Spinal cord (tissue), 10 donors: ENCODE measurements around the gene GSN. TPM values are rescaled to one million over a fixed set of nuclear protein-coding genes. Genes with fewer than 3 reads are reported as not detected.

Experiments used
- DNase-seq, 6 donors: peaks; one replicate each; pipeline versions ENCODE4 v3.0.0 to v3.0.0-alpha.2; 2013 to 2015; ENCODE audit warnings: low spot score in 6 of 6, low read depth in 4 of 6
- H3K27ac ChIP-seq: one replicate; pipeline ENCODE4 v1.5.1; 2013; ENCODE audit warnings: low read depth, low read length, control low read depth
- H3K27me3 ChIP-seq: one replicate; pipeline ENCODE4 v1.6.1; 2013; ENCODE audit warnings: low read length; ENCODE audit not compliant: control insufficient read depth, insufficient read depth
- H3K36me3 ChIP-seq: one replicate; pipeline ENCODE4 v1.6.1; 2013; ENCODE audit warnings: low read length; ENCODE audit not compliant: control insufficient read depth, insufficient read depth
- H3K4me1 ChIP-seq: one replicate; pipeline ENCODE4 v1.6.1; 2013; ENCODE audit warnings: low read length; ENCODE audit not compliant: control insufficient read depth, insufficient read depth
- H3K4me3 ChIP-seq: one replicate; pipeline ENCODE4 v1.5.1; 2013; ENCODE audit warnings: low read depth, low read length, control low read depth
- H3K9me3 ChIP-seq: one replicate; pipeline ENCODE4 v1.6.1; 2013; ENCODE audit warnings: low read length; ENCODE audit not compliant: control insufficient read depth, insufficient read depth
- WGBS: methylation state at CpG from one replicate; pipeline ENCODE4 v1.1.5; 2013; ENCODE audit warnings: missing lambda C conversion rate; ENCODE audit not compliant: insufficient coverage; 5-methylcytosine and 5-hydroxymethylcytosine counted together
- polyA plus RNA-seq, 2 donors: library from polyadenylated mRNA; unstranded; fragments of 120-200 nt; gene quantifications; one replicate each; pipeline ENCODE4 v1.2.1, GENCODE V29; 2013; ENCODE audit not compliant: insufficient read length in 2 of 2
- total RNA-seq, 2 donors: library from RNA; depleted of rRNA in 1 of 2; stranded (reverse); fragments of 120-200 nt in 1 of 2; fragments of >200 nt in 1 of 2; gene quantifications; one replicate each; pipeline versions ENCODE4 v1.2.3 to v1.2.4, GENCODE V29; 2013 to 2014
- donor health status: healthy.

The GSN gene
- total and polyA plus RNA-seq, 4 donors: 91.7 to 342 (median 191) TPM

- peak within 1 kb of the TSS; percentile 81 for H3K4me3 ChIP-seq
- WGBS: under 1% methylated on average over 52 of the region's 52 CpGs
- H3K9me3 ChIP-seq: no peaks in the 10 kb centered on the region
- peaks cover 16% of the 10 kb centered on the region for H3K4me1 ChIP-seq
- H3K36me3 ChIP-seq: no peaks in the 10 kb centered on the region
- H3K27me3 ChIP-seq: no peaks in the 10 kb centered on the region
- peak within 1 kb of the TSS; percentile 88 for H3K27ac ChIP-seq
- peak in 5 of 6 donors; percentile 33 to 87 (median 53) for DNase-seq
These were observed 101.8 kb downstream of the GSN start, which contains the start of gene STOM for GRCh38 chr9:121369595-121370265. Gene STOM (minus strand): TSS chr9:121370250. CDS start chr9:121370187, 63 bp downstream.

- Histone ChIP-seq H3K4me3 (no peak overlapping the region), H3K36me3 (no peaks in the 10 kb centered on the region), H3K27ac (no peak overlapping the region), H3K9me3 (no peaks in the 10 kb centered on the region), H3K4me1 (peaks cover 16% of the 10 kb centered on the region), H3K27me3 (no peaks in the 10 kb centered on the region)
- DNase-seq: no peak
- WGBS: 51% methylated on average over 2 of the region's 4 CpGs
These were observed 103.6 kb downstream of the GSN start for GRCh38 chr9:121371495-121372061.

GRCh38 chr9:121372239-121373010, 104.5 kb downstream of the GSN start:
- H3K4me3 ChIP-seq: no peak overlapping the region
- H3K27me3 ChIP-seq: no peaks in the 10 kb centered on the region
- H3K9me3 ChIP-seq: no peaks in the 10 kb centered on the region
- no peaks in the 10 kb centered on the region for H3K36me3 ChIP-seq
- 76% methylated on average over 4 of the region's 6 CpGs for WGBS
- H3K4me1 ChIP-seq: peaks cover 16% of the 10 kb centered on the region
- no peak for DNase-seq
- no peak overlapping the region for H3K27ac ChIP-seq

GRCh38 chr9:121373011-121373729, 105.2 kb downstream of the GSN start:
- no peak overlapping the region for H3K27ac ChIP-seq
- H3K9me3 ChIP-seq: no peaks in the 10 kb centered on the region
- DNase-seq: no peak
- H3K36me3 ChIP-seq: no peaks in the 10 kb centered on the region
- peaks cover 16% of the 10 kb centered on the region for H3K4me1 ChIP-seq
- 80% methylated on average over 2 of the region's 5 CpGs for WGBS
- H3K4me3 ChIP-seq: no peak overlapping the region
- H3K27me3 ChIP-seq: no peaks in the 10 kb centered on the region

- Histone ChIP-seq H3K36me3 (no peaks in the 10 kb centered on the region), H3K4me1 (no peaks in the 10 kb centered on the region), H3K9me3 (no peaks in the 10 kb centered on the region), H3K27me3 (no peaks in the 10 kb centered on the region), H3K27ac (no peak overlapping the region), H3K4me3 (no peak overlapping the region)
- DNase-seq: peak in 1 of 6 donors; percentile 57
- no CpG with 5 or more reads among the region's 4 CpGs for WGBS
These were observed 108.4 kb downstream of the GSN start for GRCh38 chr9:121376214-121376830.

- Histone ChIP-seq H3K27ac (no peak overlapping the region), H3K9me3 (no peaks in the 10 kb centered on the region), H3K36me3 (no peaks in the 10 kb centered on the region), H3K4me3 (no peak overlapping the region), H3K27me3 (no peaks in the 10 kb centered on the region), H3K4me1 (no peaks in the 10 kb centered on the region)
- DNase-seq: no peak
These were observed 112.9 kb downstream of the GSN start for GRCh38 chr9:121380846-121381245.

Other genes with a start within 250 kb of the GSN start
- 1 to 10 TPM; 9.1 to 9.7 TPM for gene C5, start 217.9 kb upstream of the GSN start, total RNA-seq
- gene C5, start 217.9 kb upstream of the GSN start, polyA plus RNA-seq: 1 to 10 TPM; 4.5 to 5.7 TPM
- gene CNTRL, start 193.2 kb upstream of the GSN start, total RNA-seq: 10 to 100 TPM; 17.2 to 24.6 TPM
- 10 to 100 TPM; 18.7 to 22.5 TPM for gene CNTRL, start 193.2 kb upstream of the GSN start, polyA plus RNA-seq
- 100 to 1,000 TPM in 1 of 2 donors, 10 to 100 TPM in 1; 45.7 to 111 TPM for gene RAB14, start 66.3 kb upstream of the GSN start, total RNA-seq
- 100 to 1,000 TPM; 113 to 125 TPM for gene RAB14, start 66.3 kb upstream of the GSN start, polyA plus RNA-seq
- gene STOM, start 102.1 kb downstream of the GSN start, total RNA-seq: 100 to 1,000 TPM in 1 of 2 donors, 10 to 100 TPM in 1; 86.1 to 106 TPM
- 10 to 100 TPM; 40.5 to 41.8 TPM for gene STOM, start 102.1 kb downstream of the GSN start, polyA plus RNA-seq
- 10 to 100 TPM in 1 of 2 donors, 1 to 10 TPM in 1; 7.6 to 12.0 TPM for gene GGTA1, start 231.7 kb downstream of the GSN start, total RNA-seq
- 1 to 10 TPM; 4.5 to 4.8 TPM for gene GGTA1, start 231.7 kb downstream of the GSN start, polyA plus RNA-seq